Astrocyte (in vitro differentiated cells and primary cell): Measurements from ENCODE around the gene HTN3. TPM values are rescaled to one million over a fixed set of nuclear protein-coding genes. Genes with fewer than 3 reads are reported as not detected.

Experiments used
- DNase-seq: peaks from one replicate; pipeline ENCODE4 v3.0.0-alpha.2; 2010; ENCODE audit warnings: low read depth
- FAIRE-seq: peaks from 2 replicates; lab custom pipeline; 2011; peaks lifted over from hg19 to GRCh38; lab: Jason Lieb, UNC
- H2AFZ ChIP-seq: 2 replicates; pipeline ENCODE4 v1.6.0; 2012; ENCODE audit warnings: low read depth, low read length, inconsistent platforms
- H3K27ac ChIP-seq: 2 replicates; pipeline ENCODE4 v1.5.1; 2011; ENCODE audit warnings: low read depth, low read length, inconsistent platforms
- H3K27me3 ChIP-seq: 2 replicates; pipeline ENCODE4 v1.6.0; 2011; ENCODE audit warnings: low read length, inconsistent platforms; ENCODE audit not compliant: insufficient read depth
- H3K36me3 ChIP-seq: 2 replicates; pipeline ENCODE4 v1.5.1; 2011; ENCODE audit warnings: low read length, inconsistent platforms; ENCODE audit not compliant: insufficient read depth
- H3K4me1 ChIP-seq: 2 replicates; pipeline ENCODE4 v1.5.1; 2011; ENCODE audit warnings: low read length, inconsistent platforms; ENCODE audit not compliant: insufficient read depth
- H3K4me2 ChIP-seq: 2 replicates; pipeline ENCODE4 v1.6.0; 2012; ENCODE audit warnings: low read length, inconsistent platforms
- H3K4me3 ChIP-seq: 2 replicates; pipeline ENCODE4 v1.5.1; 2011; ENCODE audit warnings: low read depth, mild to moderate bottlenecking, low read length, inconsistent platforms; ENCODE audit not compliant: insufficient read depth
- H3K79me2 ChIP-seq: 2 replicates; pipeline ENCODE4 v1.6.0; 2012; ENCODE audit warnings: mild to moderate bottlenecking, low read length, inconsistent platforms; ENCODE audit not compliant: insufficient read depth
- H3K9ac ChIP-seq: 2 replicates; pipeline ENCODE4 v1.6.0; 2012; ENCODE audit warnings: mild to moderate bottlenecking, low read length, inconsistent platforms
- H3K9me3 ChIP-seq: 2 replicates; pipeline ENCODE4 v1.5.1; 2012; ENCODE audit warnings: low read depth, mild to moderate bottlenecking, low read length, inconsistent platforms; ENCODE audit not compliant: insufficient read depth
- H4K20me1 ChIP-seq: 2 replicates; pipeline ENCODE4 v1.6.0; 2012; ENCODE audit warnings: low read length, inconsistent platforms; ENCODE audit not compliant: insufficient read depth
- H3K27ac Mint-ChIP-seq: one replicate; pipeline ENCODE4 v1.8.0; 2021; ENCODE audit warnings: mild to moderate bottlenecking, mixed read lengths; ENCODE audit not compliant: unreplicated experiment
- H3K27me3 Mint-ChIP-seq: one replicate; pipeline ENCODE4 v1.8.0; 2021; ENCODE audit warnings: low read depth, mixed read lengths; ENCODE audit not compliant: unreplicated experiment
- H3K36me3 Mint-ChIP-seq: one replicate; pipeline ENCODE4 v1.8.0; 2021; ENCODE audit warnings: low read depth, mixed read lengths; ENCODE audit not compliant: unreplicated experiment
- H3K4me1 Mint-ChIP-seq: one replicate; pipeline ENCODE4 v1.8.0; 2021; ENCODE audit warnings: low read depth, mixed read lengths; ENCODE audit not compliant: unreplicated experiment
- H3K4me3 Mint-ChIP-seq: one replicate; pipeline ENCODE4 v1.8.0; 2021; ENCODE audit warnings: mild to moderate bottlenecking, moderate library complexity, mixed read lengths; ENCODE audit not compliant: unreplicated experiment
- H3K9me3 Mint-ChIP-seq: one replicate; pipeline ENCODE4 v1.8.0; 2021; ENCODE audit warnings: mild to moderate bottlenecking, mixed read lengths; ENCODE audit not compliant: unreplicated experiment
- EZH2 ChIP-seq: IDR thresholded peaks from 2 replicates; pipeline ENCODE4 v1.6.1; 2012; ENCODE audit warnings: mild to moderate bottlenecking, low read length, inconsistent platforms; ENCODE audit not compliant: insufficient read depth
- total RNA-seq: library from RNA; stranded (reverse); gene quantifications from 2 replicates; pipeline ENCODE4 v1.2.1, GENCODE V29; 2021
- TF ChIP-seq, protein P1 (sequence below): IDR thresholded peaks from 2 replicates; pipeline ENCODE4 v1.5.1; 2011; ENCODE audit warnings: low read depth, mild to moderate bottlenecking, inconsistent platforms, low read length, moderate library complexity; ENCODE audit not compliant: insufficient read depth

Gene HTN3
- total RNA-seq, 1 donor from 2014 or later, result not detected

GRCh38 chr4:70057651-70058050, 29.4 kb downstream of the HTN3 start:
- no peak overlapping the region for H3K27ac Mint-ChIP-seq
- no peak overlapping the region for H3K9ac ChIP-seq
- H3K4me1 ChIP-seq, result no peaks in the 10 kb centered on the region
- no peaks in the 10 kb centered on the region for H3K27me3 Mint-ChIP-seq
- H4K20me1 ChIP-seq, result no peaks in the 10 kb centered on the region
- no peak overlapping the region for H3K4me2 ChIP-seq
- no peaks in the 10 kb centered on the region for H3K27me3 ChIP-seq
- peaks cover 5% of the 10 kb centered on the region for H3K9me3 Mint-ChIP-seq
- no peak overlapping the region for H3K4me3 ChIP-seq
- no peak overlapping the region for H2AFZ ChIP-seq
- TF ChIP-seq, protein P1, sequence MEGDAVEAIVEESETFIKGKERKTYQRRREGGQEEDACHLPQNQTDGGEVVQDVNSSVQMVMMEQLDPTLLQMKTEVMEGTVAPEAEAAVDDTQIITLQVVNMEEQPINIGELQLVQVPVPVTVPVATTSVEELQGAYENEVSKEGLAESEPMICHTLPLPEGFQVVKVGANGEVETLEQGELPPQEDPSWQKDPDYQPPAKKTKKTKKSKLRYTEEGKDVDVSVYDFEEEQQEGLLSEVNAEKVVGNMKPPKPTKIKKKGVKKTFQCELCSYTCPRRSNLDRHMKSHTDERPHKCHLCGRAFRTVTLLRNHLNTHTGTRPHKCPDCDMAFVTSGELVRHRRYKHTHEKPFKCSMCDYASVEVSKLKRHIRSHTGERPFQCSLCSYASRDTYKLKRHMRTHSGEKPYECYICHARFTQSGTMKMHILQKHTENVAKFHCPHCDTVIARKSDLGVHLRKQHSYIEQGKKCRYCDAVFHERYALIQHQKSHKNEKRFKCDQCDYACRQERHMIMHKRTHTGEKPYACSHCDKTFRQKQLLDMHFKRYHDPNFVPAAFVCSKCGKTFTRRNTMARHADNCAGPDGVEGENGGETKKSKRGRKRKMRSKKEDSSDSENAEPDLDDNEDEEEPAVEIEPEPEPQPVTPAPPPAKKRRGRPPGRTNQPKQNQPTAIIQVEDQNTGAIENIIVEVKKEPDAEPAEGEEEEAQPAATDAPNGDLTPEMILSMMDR, result no peak
- TF ChIP-seq EZH2, result no peak
- H3K36me3 ChIP-seq, result no peaks in the 10 kb centered on the region
- H3K4me3 Mint-ChIP-seq, result no peak overlapping the region
- FAIRE-seq (no peak), DNase-seq (no peak)
- H3K36me3 Mint-ChIP-seq, result no peaks in the 10 kb centered on the region
- H3K9me3 ChIP-seq, result no peaks in the 10 kb centered on the region
- H3K27ac ChIP-seq, result no peak overlapping the region
- no peaks in the 10 kb centered on the region for H3K79me2 ChIP-seq
- H3K4me1 Mint-ChIP-seq, result peaks cover 4% of the 10 kb centered on the region

GRCh38 chr4:70059149-70059548, 30.9 kb downstream of the HTN3 start:
- peaks cover 4% of the 10 kb centered on the region for H3K4me1 Mint-ChIP-seq
- no peak overlapping the region for H3K27ac Mint-ChIP-seq
- H3K27me3 Mint-ChIP-seq, result no peaks in the 10 kb centered on the region
- Histone ChIP-seq H3K27me3 (no peaks in the 10 kb centered on the region), H4K20me1 (no peaks in the 10 kb centered on the region), H3K36me3 (no peaks in the 10 kb centered on the region), H3K9ac (no peak overlapping the region), H3K9me3 (no peaks in the 10 kb centered on the region), H3K4me2 (no peak overlapping the region), H3K79me2 (no peaks in the 10 kb centered on the region), H2AFZ (no peak overlapping the region), H3K4me3 (no peak overlapping the region), H3K4me1 (no peaks in the 10 kb centered on the region), H3K27ac (no peak overlapping the region)
- H3K9me3 Mint-ChIP-seq, result peaks cover 5% of the 10 kb centered on the region
- no peak for TF ChIP-seq EZH2
- TF ChIP-seq, protein P1, result no peak
- H3K36me3 Mint-ChIP-seq, result no peaks in the 10 kb centered on the region
- no peak for FAIRE-seq
- DNase-seq, result no peak
- no peak overlapping the region for H3K4me3 Mint-ChIP-seq

- Histone ChIP-seq H4K20me1 (no peaks in the 10 kb centered on the region), H3K9ac (no peak overlapping the region), H3K36me3 (no peaks in the 10 kb centered on the region), H2AFZ (no peak overlapping the region), H3K4me2 (no peak overlapping the region), H3K27me3 (no peaks in the 10 kb centered on the region), H3K4me1 (no peaks in the 10 kb centered on the region), H3K4me3 (no peak overlapping the region), H3K9me3 (no peaks in the 10 kb centered on the region), H3K27ac (no peak overlapping the region), H3K79me2 (no peaks in the 10 kb centered on the region)
- TF ChIP-seq, protein P1, result no peak
- no peak for TF ChIP-seq EZH2
- no peaks in the 10 kb centered on the region for H3K9me3 Mint-ChIP-seq
- H3K4me1 Mint-ChIP-seq, result peaks cover 4% of the 10 kb centered on the region
- no peaks in the 10 kb centered on the region for H3K27me3 Mint-ChIP-seq
- no peak for DNase-seq
- no peak for FAIRE-seq
- no peaks in the 10 kb centered on the region for H3K36me3 Mint-ChIP-seq
- no peak overlapping the region for H3K27ac Mint-ChIP-seq
- H3K4me3 Mint-ChIP-seq, result no peak overlapping the region
These were observed 33.7 kb downstream of the HTN3 start for GRCh38 chr4:70062000-70062399.
